HepG2 (cell line): Measurements from ENCODE around the gene OXLD1. TPM values are rescaled to one million over a fixed set of nuclear protein-coding genes. Genes with fewer than 3 reads are reported as not detected.

Experiments used
- ATAC-seq: fragments of 200-7000 bp; cut with Tn5 transposase; 3 replicates; pipeline ENCODE4 v1.9.1; 2020; ENCODE audit warnings: mild to moderate bottlenecking, moderate library complexity
- BruUV-seq: library from RNA; stranded (reverse); fragments of 400-500 nt; replicated peaks from 2 replicates; lab custom pipeline; 2021; lab: Mats Ljungman, UMichigan
- CTCF ChIA-PET: fragments of 300-600 bp; formaldehyde crosslinking; extraction: SDS; loops from one replicate; lab custom pipeline; 2021; ENCODE audit warnings: low total read pairs, inconsistent platforms, low intra/inter-chr PET ratio; lab: Yijun Ruan, JAX
- POLR2A ChIA-PET: fragments of 350-600 bp; sonication (Branson Sonifier 250); formaldehyde crosslinking; loops from one replicate; lab custom pipeline; 2020; ENCODE audit warnings: antibody characterized with exemption, inconsistent platforms; lab: Yijun Ruan, JAX
- DNase-seq: peaks from one replicate; pipeline ENCODE4 v3.0.0-alpha.2; 2015; ENCODE audit warnings: low spot score
- FAIRE-seq: peaks from 3 replicates; lab custom pipeline; 2011; peaks lifted over from hg19 to GRCh38; lab: Jason Lieb, UNC
- H2AFZ ChIP-seq: one replicate; pipeline ENCODE4 v1.6.1; 2011; ENCODE audit warnings: low read length, inconsistent platforms
- H3K27ac ChIP-seq: fragments of 300-600 bp; 3 replicates; pipeline ENCODE4 v1.8.0; 2011; ENCODE audit warnings: mixed run types, mild to moderate bottlenecking, mixed read lengths, low read length, inconsistent platforms; ENCODE audit not compliant: insufficient read depth; ENCODE audit errors: extremely low read length
- H3K27me3 ChIP-seq, 2 experiments: fragments of 200-600 bp in 1 of 2; 2 replicates in 1 of 2; 3 replicates in 1 of 2; pipeline versions ENCODE4 v1.6.0 to v1.8.0; 2011; ENCODE audit warnings: low read length in 2 of 2, mild to moderate bottlenecking in 2 of 2, moderate library complexity in 2 of 2, inconsistent platforms in 1 of 2; ENCODE audit not compliant: insufficient read depth in 2 of 2, control insufficient read depth in 1 of 2
- H3K36me3 ChIP-seq, 2 experiments: fragments of 200-600 bp in 1 of 2; replicated peaks in 1 of 2; 2 replicates in 1 of 2; 3 replicates in 1 of 2; pipeline versions ENCODE4 v1.5.1 to v1.8.0; 2011; ENCODE audit warnings: low read length in 2 of 2, inconsistent platforms in 1 of 2; ENCODE audit not compliant: insufficient read depth in 2 of 2, control insufficient read depth in 1 of 2
- H3K4me1 ChIP-seq: 2 replicates; pipeline ENCODE4 v1.5.1; 2012; ENCODE audit warnings: low read length, inconsistent platforms; ENCODE audit not compliant: insufficient read depth
- H3K4me2 ChIP-seq: 2 replicates; pipeline ENCODE4 v1.6.0; 2011; ENCODE audit warnings: low read depth, low read length, inconsistent platforms
- H3K4me3 ChIP-seq, 3 experiments: fragments of 200-600 bp in 1 of 3; sonication (generic), shearing (Covaris generic) in 1 of 3; replicated peaks in 1 of 3; 2 replicates each; pipeline ENCODE4 v1.5.1; 2011 to 2016; ENCODE audit warnings: low read length in 3 of 3, inconsistent platforms in 2 of 3, low read depth in 2 of 3, mild to moderate bottlenecking in 2 of 3, control low read depth in 1 of 3, mixed read lengths in 1 of 3; ENCODE audit not compliant: insufficient read depth in 1 of 3
- H3K79me2 ChIP-seq: one replicate; pipeline ENCODE4 v1.6.1; 2011; ENCODE audit warnings: low read length, inconsistent platforms; ENCODE audit not compliant: insufficient read depth
- H3K9ac ChIP-seq: 2 replicates; pipeline ENCODE4 v1.6.0; 2011; ENCODE audit warnings: mild to moderate bottlenecking, low read depth, low read length, inconsistent platforms; ENCODE audit not compliant: insufficient read depth
- H3K9me3 ChIP-seq: 2 replicates; pipeline ENCODE4 v1.5.1; 2012; ENCODE audit warnings: mild to moderate bottlenecking, low read length
- H4K20me1 ChIP-seq: 2 replicates; pipeline ENCODE4 v1.6.0; 2011; ENCODE audit warnings: inconsistent platforms, mild to moderate bottlenecking, low read length, moderate library complexity; ENCODE audit not compliant: insufficient read depth
- AGO2 ChIP-seq: fragments of 200-400 bp; formaldehyde crosslinking; optimal IDR thresholded peaks from 2 replicates; pipeline ENCODE3; 2017; ENCODE audit warnings: mild to moderate bottlenecking, low read depth, low read length, moderate library complexity
- CBX2 ChIP-seq, 2 experiments: fragments of 200-600 bp in 1 of 2; sonication (generic); formaldehyde crosslinking in 1 of 2; IDR thresholded peaks; 2 replicates each; pipeline versions ENCODE4 v1.7.0 to v1.8.1; 2018 to 2022; ENCODE audit warnings: low read depth in 2 of 2, low read length in 1 of 2, mild to moderate bottlenecking in 1 of 2, missing genetic modification reagents in 1 of 2
- CTCF ChIP-seq: sonication (generic); formaldehyde crosslinking; IDR thresholded peaks from 2 replicates; pipeline ENCODE4 v1.5.0; 2020; ENCODE audit warnings: mild to moderate bottlenecking, missing genetic modification reagents, moderate library complexity
- HNRNPL ChIP-seq: fragments of 200-400 bp; formaldehyde crosslinking; IDR thresholded peaks from 2 replicates; pipeline ENCODE4 v1.6.1; 2017; ENCODE audit warnings: mild to moderate bottlenecking, low read depth, low read length
- MED1 ChIP-seq: sonication (generic); formaldehyde crosslinking; IDR thresholded peaks from 2 replicates; pipeline ENCODE4 v1.4.0; 2020; ENCODE audit warnings: missing genetic modification reagents
- MTF1 ChIP-seq: sonication (generic); formaldehyde crosslinking; IDR thresholded peaks from 2 replicates; pipeline ENCODE4 v1.5.0; 2020; ENCODE audit warnings: missing genetic modification reagents
- NRL ChIP-seq: sonication (generic); formaldehyde crosslinking; IDR thresholded peaks from 2 replicates; pipeline ENCODE4 v1.5.0; 2020; ENCODE audit warnings: missing genetic modification reagents, mild to moderate bottlenecking, moderate library complexity, borderline replicate concordance
- RBFOX2 ChIP-seq: fragments of 200-400 bp; formaldehyde crosslinking; IDR thresholded peaks from 2 replicates; pipeline ENCODE4 v1.6.1; 2017; ENCODE audit warnings: low read depth, mild to moderate bottlenecking, low read length
- SUZ12 ChIP-seq: fragments of 150-350 bp; IDR thresholded peaks from 2 replicates; pipeline ENCODE4 v1.6.1; 2014; ENCODE audit warnings: low read depth, low read length
- TFE3 ChIP-seq: IDR thresholded peaks from 2 replicates; pipeline ENCODE4 v1.6.1; 2016
- ZBTB39 ChIP-seq: sonication (generic); formaldehyde crosslinking; IDR thresholded peaks from 2 replicates; pipeline ENCODE4 v1.5.0; 2020; ENCODE audit warnings: missing genetic modification reagents
- ZFP82 ChIP-seq: sonication (generic); formaldehyde crosslinking; IDR thresholded peaks from 2 replicates; pipeline ENCODE4 v1.5.1; 2020; ENCODE audit warnings: mild to moderate bottlenecking, missing genetic modification reagents, borderline replicate concordance
- ZFP91 ChIP-seq: sonication (generic); formaldehyde crosslinking; IDR thresholded peaks from 2 replicates; pipeline ENCODE4 v1.9.0; 2022; ENCODE audit warnings: missing genetic modification reagents, mild to moderate bottlenecking, borderline replicate concordance
- ZNF430 ChIP-seq: sonication (generic); formaldehyde crosslinking; IDR thresholded peaks from 2 replicates; pipeline ENCODE4 v1.9.0; 2021; ENCODE audit warnings: mild to moderate bottlenecking, missing genetic modification reagents
- ZNF782 ChIP-seq: sonication (generic); formaldehyde crosslinking; IDR thresholded peaks from 2 replicates; pipeline ENCODE4 v1.4.0; 2020; ENCODE audit warnings: missing genetic modification reagents, mild to moderate bottlenecking, borderline replicate concordance
- ZSCAN22 ChIP-seq: sonication (generic); formaldehyde crosslinking; IDR thresholded peaks from 2 replicates; pipeline ENCODE4 v1.4.0; 2020; ENCODE audit warnings: mild to moderate bottlenecking, missing genetic modification reagents
- WGBS: methylation state at CpG from one replicate; pipeline ENCODE4 v1.1.6; 2017; ENCODE audit warnings: low lambda C conversion rate; 5-methylcytosine and 5-hydroxymethylcytosine counted together
- in situ Hi-C: cut with HindIII; loops from 2 replicates; pipeline ENCODE4 v1.10.0; 2017; ENCODE audit warnings: low pct_unique_long_range_greater_than_20kb; ENCODE audit not compliant: extremely low pct_ligation_motif_present
- intact Hi-C: fragments of 100-400 bp; cut with micrococcal nuclease; formaldehyde crosslinking; loops from one replicate; pipeline ENCODE4 v1.10.0; 2022; ENCODE audit not compliant: unreplicated experiment
- polyA plus RNA-seq, 8 experiments: library from polyadenylated mRNA; depleted of rRNA in 3 of 8; stranded (reverse) in 7 of 8; unstranded in 1 of 8; fragments of >200 nt; fragmentation: Illumina TruSeq in 4 of 8; extraction: Trizol in 4 of 8; gene quantifications; 2 replicates each; pipeline versions ENCODE4 v1.2.1 to v1.2.3, GENCODE V29; 2011 to 2016; ENCODE audit warnings: low read depth in 4 of 8, missing spikeins in 1 of 8, mixed read lengths in 1 of 8; ENCODE audit not compliant: insufficient read depth in 1 of 8
- total RNA-seq, 5 experiments: library from RNA; depleted of rRNA; stranded (reverse); fragments of >200 nt; fragmentation: Illumina TruSeq; extraction: Trizol; gene quantifications; 2 replicates each; pipeline ENCODE4 v1.2.3, GENCODE V29; 2016; ENCODE audit warnings: low read depth in 1 of 5

OXLD1 gene
- total and polyA plus RNA-seq, 2 of the 13 experiments (the other 11 are each of a cell fraction or from before 2014, with no cell fraction given), result 27.1 to 37.5 TPM

DNA sequence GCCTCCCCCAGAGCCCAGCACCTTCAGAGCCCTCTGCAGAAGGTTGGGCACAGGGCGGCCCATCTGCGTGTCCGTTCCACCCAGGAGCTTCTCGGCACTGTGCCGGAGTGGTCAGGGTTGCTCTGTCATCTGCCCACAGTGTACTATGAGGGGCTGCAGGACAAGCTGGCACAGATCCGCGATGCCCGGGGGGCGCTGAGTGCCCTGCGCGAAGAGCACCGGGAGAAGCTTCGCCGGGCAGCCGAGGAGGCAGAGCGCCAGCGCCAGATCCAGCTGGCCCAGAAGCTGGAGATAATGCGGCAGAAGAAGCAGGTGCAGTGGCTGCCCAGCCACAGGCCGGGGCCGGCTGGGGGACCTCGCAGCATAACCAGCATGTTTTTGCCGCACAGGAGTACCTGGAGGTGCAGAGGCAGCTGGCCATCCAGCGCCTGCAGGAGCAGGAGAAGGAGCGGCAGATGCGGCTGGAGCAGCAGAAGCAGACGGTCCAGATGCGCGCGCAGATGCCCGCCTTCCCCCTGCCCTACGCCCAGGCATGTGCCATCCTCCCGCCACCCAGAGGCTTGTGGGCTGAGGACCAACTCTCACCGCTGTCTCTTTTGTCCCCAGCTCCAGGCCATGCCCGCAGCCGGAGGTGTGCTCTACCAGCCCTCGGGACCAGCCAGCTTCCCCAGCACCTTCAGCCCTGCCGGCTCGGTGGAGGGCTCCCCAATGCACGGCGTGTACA, 30.0 kb upstream of the OXLD1 start:
- peaks cover 19% of the 10 kb centered on the region for H3K79me2 ChIP-seq
- H3K27me3 ChIP-seq, result no peaks in the 10 kb centered on the region; a peak in 1 of 5 replicates
- ATAC-seq (0 out of 3 replicates have a peak, but pooled peaks have one; percentile 2), FAIRE-seq (no peak), DNase-seq (no peak)
- BruUV-seq, result TSS peak; percentile 31
- POLR2A ChIA-PET, result interaction anchor here (1.3 to 2.1 kb wide), 2 partner anchors 13 to 17 kb away, joined by 5 to 16 read pairs; partner anchors contain the start of genes ARL16 and HGS
- H2AFZ ChIP-seq, result no peak overlapping the region
- 98% methylated on average over 38 of the region's 40 CpGs for WGBS
- CTCF ChIA-PET, result no interaction called here
- H3K9ac ChIP-seq, result no peak overlapping the region
- peaks cover 9% of the 10 kb centered on the region for H4K20me1 ChIP-seq
- intact Hi-C loops, result no loop called here
- in situ Hi-C loops, result no loop called here
- no peak overlapping the region for H3K4me3 ChIP-seq
- peaks cover 9% of the 10 kb centered on the region for H3K4me1 ChIP-seq
- H3K27ac ChIP-seq, result no peak overlapping the region
- no peak overlapping the region for H3K4me2 ChIP-seq
- no peaks in the 10 kb centered on the region for H3K9me3 ChIP-seq
- H3K36me3 ChIP-seq, result peaks cover 58 to 76% of the 10 kb centered on the region in 2 experiments
- TF ChIP-seq ZNF782 (CRISPR knock-in tag), result no peak
- TF ChIP-seq ZNF430 (CRISPR knock-in tag), result no peak
- TF ChIP-seq RBFOX2, result peak; percentile 73
- TF ChIP-seq CBX2 (IDR thresholded peaks at IDR 0.05; ENCODE audit: low read depth, low read length), result no peak
- no peak for TF ChIP-seq CBX2 (CRISPR knock-in tag; IDR thresholded peaks at IDR 0.05; ENCODE audit: low read depth)
- no peak for TF ChIP-seq ZBTB39 (CRISPR knock-in tag)
- peak; percentile 62; the same call in 1 of the 2 replicates for TF ChIP-seq HNRNPL
- TF ChIP-seq TFE3 (CRISPR knock-in tag), result no peak
- TF ChIP-seq ZSCAN22 (CRISPR knock-in tag), result no peak
- TF ChIP-seq CTCF (CRISPR knock-in tag), result no peak
- TF ChIP-seq ZFP82 (CRISPR knock-in tag), result no peak
- TF ChIP-seq MTF1 (CRISPR knock-in tag), result no peak
- TF ChIP-seq ZFP91 (CRISPR knock-in tag), result peak; percentile 45; the same call in 1 of the 2 replicates
- no peak for TF ChIP-seq SUZ12
- TF ChIP-seq AGO2, result peak; percentile 94
- 0 out of 2 replicates have a peak, but pooled peaks have one; percentile 5 for TF ChIP-seq NRL (CRISPR knock-in tag)
- TF ChIP-seq MED1 (CRISPR knock-in tag), result no peak
